HG03159 (cell line): Measurements from ENCODE around the gene UHRF1.
"Not testable (repeated sequence)": the region's sequence is repeated elsewhere in the genome, so short reads cannot be mapped to it uniquely, and the experiment has no call there.

Source experiments
- ATAC-seq: cut with Tn5 transposase; IDR thresholded peaks from one replicate; pipeline ENCODE4 v1.9.1; 2021; ENCODE audit warnings: mild to moderate bottlenecking, moderate library complexity; ENCODE audit not compliant: unreplicated experiment

UHRF1 gene

GRCh38 chr19:4932711-4933110 is 23.4 kb downstream of the UHRF1 start:
- ATAC-seq, result no peak

- no peak for ATAC-seq
These were observed 24.2 kb downstream of the UHRF1 start for GRCh38 chr19:4933528-4933927.

- no peak for ATAC-seq
These were observed 26.1 kb downstream of the UHRF1 start for GRCh38 chr19:4935444-4935843.

- ATAC-seq, result no peak
These were observed 27.8 kb downstream of the UHRF1 start for GRCh38 chr19:4937060-4937459.

- ATAC-seq, result not testable (repeated sequence)
These were observed 29.2 kb downstream of the UHRF1 start for GRCh38 chr19:4938461-4938860.

GRCh38 chr19:4939466-4939865 is 30.2 kb downstream of the UHRF1 start:
- ATAC-seq, result no peak

- not testable (repeated sequence) for ATAC-seq
These were observed 32.4 kb downstream of the UHRF1 start for GRCh38 chr19:4941638-4942169.

- ATAC-seq, result not testable (repeated sequence)
These were observed 41.3 kb downstream of the UHRF1 start for GRCh38 chr19:4950650-4951049.

GRCh38 chr19:4951656-4952055 is 42.4 kb downstream of the UHRF1 start:
- no peak for ATAC-seq

- no peak for ATAC-seq
These were observed 43.6 kb downstream of the UHRF1 start for GRCh38 chr19:4952945-4953344.

GRCh38 chr19:4954320-4955149 is 45.2 kb downstream of the UHRF1 start:
- ATAC-seq, result not testable (repeated sequence)

GRCh38 chr19:4955274-4955673 is 46.0 kb downstream of the UHRF1 start:
- no peak for ATAC-seq

- ATAC-seq, result no peak
These were observed 48.7 kb downstream of the UHRF1 start for GRCh38 chr19:4957981-4958380.

- no peak for ATAC-seq
These were observed 52.9 kb downstream of the UHRF1 start for GRCh38 chr19:4962085-4962619.

- ATAC-seq, result no peak
These were observed 55.8 kb downstream of the UHRF1 start for GRCh38 chr19:4965061-4965460.

- no peak for ATAC-seq
These were observed 57.3 kb downstream of the UHRF1 start for GRCh38 chr19:4966591-4966990.

GRCh38 chr19:4967738-4968461 is 58.6 kb downstream of the UHRF1 start:
- ATAC-seq, result no peak

- ATAC-seq, result peak; percentile 91
These were observed 59.4 kb downstream of the UHRF1 start, which contains the start of gene KDM4B for GRCh38 chr19:4968462-4969291. Gene KDM4B, plus strand, starts transcription at chr19:4969113. Its CDS starts 63,778 bp downstream, at chr19:5032891.

GRCh38 chr19:4969292-4969771 is 60.0 kb downstream of the UHRF1 start:
- no peak for ATAC-seq

- ATAC-seq, result no peak
These were observed 60.7 kb downstream of the UHRF1 start for GRCh38 chr19:4969772-4970531.
